ENCODE measurements around the gene USP11.

Gene USP11

DNA sequence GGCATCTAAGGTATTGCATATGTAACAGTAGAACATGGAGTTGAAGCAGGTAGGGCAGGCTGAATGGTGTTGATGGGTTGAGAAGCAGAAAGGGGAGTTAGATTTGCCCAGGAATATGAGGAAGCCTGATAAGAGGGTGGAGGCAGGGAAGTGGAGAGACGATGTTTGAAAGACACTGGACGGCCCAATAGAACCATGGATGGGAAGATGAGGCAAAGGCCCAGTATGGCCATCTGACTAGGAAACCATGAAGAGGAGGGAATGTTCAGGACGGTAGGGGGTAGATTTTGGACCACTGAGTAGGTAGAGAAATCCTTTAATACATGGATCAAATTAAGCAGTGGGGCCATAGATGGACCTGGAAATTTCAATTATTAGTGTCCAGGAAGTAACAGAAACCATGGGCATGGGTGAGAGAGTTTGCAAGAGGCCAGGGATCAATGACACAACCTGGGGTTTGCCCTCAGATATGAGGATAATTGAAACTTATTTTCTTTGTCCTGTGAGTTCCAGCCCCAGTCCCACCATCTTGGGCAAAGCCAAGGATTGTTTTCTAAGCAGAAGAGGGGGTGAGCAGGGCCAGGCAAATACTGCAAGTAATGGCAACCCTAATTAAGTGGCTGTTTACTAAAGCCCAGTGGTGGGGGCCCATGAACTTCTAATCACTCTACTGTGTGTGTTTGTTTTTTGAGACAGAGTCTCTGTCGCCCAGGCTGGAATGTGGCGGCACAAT, 2.5 kb upstream of the USP11 start:
- TF ChIP-seq, protein P1, sequence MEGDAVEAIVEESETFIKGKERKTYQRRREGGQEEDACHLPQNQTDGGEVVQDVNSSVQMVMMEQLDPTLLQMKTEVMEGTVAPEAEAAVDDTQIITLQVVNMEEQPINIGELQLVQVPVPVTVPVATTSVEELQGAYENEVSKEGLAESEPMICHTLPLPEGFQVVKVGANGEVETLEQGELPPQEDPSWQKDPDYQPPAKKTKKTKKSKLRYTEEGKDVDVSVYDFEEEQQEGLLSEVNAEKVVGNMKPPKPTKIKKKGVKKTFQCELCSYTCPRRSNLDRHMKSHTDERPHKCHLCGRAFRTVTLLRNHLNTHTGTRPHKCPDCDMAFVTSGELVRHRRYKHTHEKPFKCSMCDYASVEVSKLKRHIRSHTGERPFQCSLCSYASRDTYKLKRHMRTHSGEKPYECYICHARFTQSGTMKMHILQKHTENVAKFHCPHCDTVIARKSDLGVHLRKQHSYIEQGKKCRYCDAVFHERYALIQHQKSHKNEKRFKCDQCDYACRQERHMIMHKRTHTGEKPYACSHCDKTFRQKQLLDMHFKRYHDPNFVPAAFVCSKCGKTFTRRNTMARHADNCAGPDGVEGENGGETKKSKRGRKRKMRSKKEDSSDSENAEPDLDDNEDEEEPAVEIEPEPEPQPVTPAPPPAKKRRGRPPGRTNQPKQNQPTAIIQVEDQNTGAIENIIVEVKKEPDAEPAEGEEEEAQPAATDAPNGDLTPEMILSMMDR (IDR thresholded peaks at IDR 0.05; ENCODE audit: borderline replicate concordance, insufficient read depth, low read depth, low read length) = no peak
- no peak overlapping the region for H3K4me3 ChIP-seq (ENCODE audit: low read depth, low read length)

DNA sequence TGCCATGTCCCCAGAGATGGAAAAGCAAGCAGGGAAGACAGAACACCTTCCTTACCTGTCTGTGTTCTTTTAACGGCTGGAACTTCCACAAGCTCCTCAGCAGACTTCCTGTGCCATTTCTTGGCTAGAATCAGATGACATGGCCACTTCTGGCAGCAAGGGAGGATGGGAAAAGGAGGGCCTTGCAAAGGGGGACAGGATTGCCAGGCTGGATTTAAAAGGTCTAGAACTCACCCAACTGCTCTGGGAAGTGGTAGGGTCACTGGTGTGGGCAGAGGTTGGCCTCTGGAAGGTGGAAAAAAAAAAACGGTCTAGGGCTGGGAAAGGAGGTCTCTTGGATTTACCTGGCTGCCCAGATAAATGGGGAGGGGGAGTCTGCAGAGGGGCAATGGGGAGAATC, 1.6 kb upstream of the USP11 start:
- TF ChIP-seq, protein P1 (IDR thresholded peaks at IDR 0.05; ENCODE audit: borderline replicate concordance, insufficient read depth, low read depth, low read length) = no peak
- H3K4me3 ChIP-seq (ENCODE audit: low read depth, low read length) = no peak overlapping the region

DNA sequence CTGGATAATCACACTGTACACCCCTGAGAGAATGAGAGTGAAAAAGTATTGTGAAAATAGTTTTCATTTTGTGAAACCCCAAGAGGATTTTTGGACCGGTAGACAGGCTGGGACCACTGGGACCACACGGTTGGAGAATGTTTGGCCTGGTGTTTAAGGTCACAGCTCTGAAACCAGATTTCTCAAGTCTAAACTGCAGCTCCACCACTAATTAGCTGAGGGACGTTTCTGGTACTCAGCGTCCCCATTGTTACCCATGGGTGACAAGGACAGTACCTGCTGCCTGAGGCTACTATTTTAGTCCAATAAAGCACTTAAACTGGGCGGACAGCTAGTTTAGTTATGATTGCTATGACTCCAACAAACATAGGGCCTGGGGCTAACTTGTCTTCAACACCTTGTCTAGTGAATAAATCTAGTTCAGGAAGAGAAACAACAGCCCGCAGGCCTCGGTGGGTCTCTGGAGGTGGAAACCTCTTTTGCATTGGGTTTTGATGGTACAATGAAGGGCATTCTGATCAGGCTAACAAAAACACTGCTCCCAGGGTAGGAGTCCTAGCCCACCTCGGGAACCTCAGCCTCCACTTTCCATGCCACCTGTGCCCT, 509 bp upstream of the USP11 start:
- H3K4me3 ChIP-seq (ENCODE audit: low read depth, low read length) = peak overlapping the region; percentile 72
- TF ChIP-seq, protein P1 (IDR thresholded peaks at IDR 0.05; ENCODE audit: borderline replicate concordance, insufficient read depth, low read depth, low read length) = no peak

DNA sequence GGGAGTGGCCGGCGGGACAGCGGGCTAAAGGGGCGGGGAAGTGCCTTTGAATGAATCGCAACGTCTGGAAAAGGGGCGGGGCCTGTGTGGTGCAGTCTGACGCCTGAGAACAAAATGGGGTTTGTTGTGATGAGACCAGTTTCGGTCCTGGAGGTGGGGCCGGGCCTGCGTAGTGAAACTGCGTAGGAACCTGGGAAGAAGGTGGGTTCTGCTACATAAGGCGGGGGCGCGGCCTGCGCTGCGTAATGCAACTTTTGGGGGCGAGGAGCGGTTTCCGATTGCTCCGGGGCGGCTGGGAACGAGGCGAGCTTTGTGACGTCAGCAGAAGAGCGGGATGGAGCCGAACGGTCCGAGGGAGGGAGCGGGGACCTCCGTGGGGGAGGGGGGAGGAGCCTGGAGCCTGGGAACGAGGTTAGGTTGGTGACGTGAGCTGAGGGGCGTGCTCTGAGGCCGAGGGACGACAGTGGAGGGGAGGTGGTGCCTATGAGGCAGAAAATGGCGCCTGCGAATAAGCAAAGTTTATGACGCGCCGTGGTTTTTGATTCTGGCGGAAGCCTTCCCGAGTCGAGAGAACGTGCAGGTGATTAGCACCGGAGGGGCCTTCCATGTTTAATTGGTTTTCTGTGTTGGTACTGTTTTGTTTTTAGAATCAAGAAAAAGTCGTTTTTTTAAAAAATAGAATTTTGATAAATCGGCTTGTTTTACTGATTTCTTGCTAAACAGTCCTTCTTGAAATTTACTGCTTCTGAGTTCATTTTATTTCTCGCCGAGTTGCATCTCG, 714 bp downstream of the USP11 start:
- TF ChIP-seq, protein P1 (IDR thresholded peaks at IDR 0.05; ENCODE audit: borderline replicate concordance, insufficient read depth, low read depth, low read length) = no peak
- peak overlapping the region; percentile 72 for H3K4me3 ChIP-seq (ENCODE audit: low read depth, low read length)

DNA sequence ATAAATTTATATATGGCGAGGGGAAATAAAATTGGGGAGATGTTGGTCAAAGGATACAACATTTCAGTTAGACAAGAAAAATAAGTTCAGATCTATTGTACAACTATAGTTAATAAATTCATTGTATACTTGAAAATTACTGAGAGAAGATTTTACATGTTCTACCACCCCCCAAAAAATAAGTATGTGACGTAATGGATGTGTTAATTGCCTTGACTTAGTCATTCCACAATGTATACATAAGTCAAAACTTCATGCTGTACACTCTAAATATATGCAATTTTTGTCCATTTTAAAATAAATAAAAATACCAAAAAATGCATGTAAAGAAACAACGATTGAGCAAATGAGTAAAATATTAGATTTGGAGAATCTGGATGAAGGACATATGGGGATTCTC, 1.8 kb downstream of the USP11 start:
- TF ChIP-seq, protein P1 (IDR thresholded peaks at IDR 0.05; ENCODE audit: borderline replicate concordance, insufficient read depth, low read depth, low read length) = no peak
- no peak overlapping the region for H3K4me3 ChIP-seq (ENCODE audit: low read depth, low read length)

DNA sequence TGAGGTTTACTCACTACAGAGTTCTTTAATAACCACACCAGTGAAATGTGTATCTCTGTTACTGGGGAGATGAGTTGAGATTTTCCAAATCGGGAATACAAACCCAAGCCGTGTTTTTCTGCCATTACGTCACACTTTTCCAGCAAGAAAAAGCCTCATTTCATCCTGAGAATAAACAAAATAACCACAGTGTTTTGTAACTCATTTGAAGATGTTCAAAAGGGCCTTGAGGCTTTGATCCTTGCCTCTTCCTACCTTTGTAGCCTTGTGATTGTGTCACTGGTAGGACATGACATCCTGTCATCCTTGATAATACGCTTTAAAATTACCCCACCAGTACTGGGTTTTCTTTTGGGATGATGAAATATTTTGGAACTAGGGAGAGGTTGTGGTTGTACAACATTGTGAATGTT, 2.9 kb downstream of the USP11 start:
- H3K4me3 ChIP-seq (ENCODE audit: low read depth, low read length) = no peak overlapping the region
- TF ChIP-seq, protein P1 (IDR thresholded peaks at IDR 0.05; ENCODE audit: borderline replicate concordance, insufficient read depth, low read depth, low read length) = no peak
